MM.1S (cell line): ENCODE measurements around the gene MDFI.

Experiments
- DNase-seq: peaks from one replicate; pipeline ENCODE4 v3.0.0-alpha.2; 2015
- H2AFZ ChIP-seq: fragments of 300-600 bp; sonication (generic); 2 replicates; pipeline ENCODE4 v1.6.0; 2016; ENCODE audit warnings: antibody characterized with exemption, low read length
- H3F3A ChIP-seq: fragments of 300-600 bp; sonication (generic); 2 replicates; pipeline ENCODE4 v1.6.1; 2016; ENCODE audit warnings: mild to moderate bottlenecking, antibody characterized with exemption, low read length, moderate library complexity, mixed read lengths; ENCODE audit not compliant: insufficient read depth
- H3K27ac ChIP-seq: fragments of 300-600 bp; sonication (generic); 2 replicates; pipeline ENCODE4 v1.5.1; 2016; ENCODE audit warnings: mild to moderate bottlenecking, low read length
- H3K27me3 ChIP-seq: fragments of 300-600 bp; sonication (generic); replicated peaks from 2 replicates; pipeline ENCODE4 v1.6.0; 2016; ENCODE audit warnings: low read length; ENCODE audit not compliant: insufficient read depth
- H3K36me3 ChIP-seq: fragments of 300-600 bp; sonication (generic); replicated peaks from 2 replicates; pipeline ENCODE4 v1.6.1; 2016; ENCODE audit warnings: mild to moderate bottlenecking, low read length, mixed read lengths; ENCODE audit not compliant: insufficient read depth
- H3K4me1 ChIP-seq: fragments of 300-600 bp; sonication (generic); 2 replicates; pipeline ENCODE4 v1.6.1; 2016; ENCODE audit warnings: low read length, mixed read lengths
- H3K4me2 ChIP-seq: fragments of 300-600 bp; sonication (generic); 2 replicates; pipeline ENCODE4 v1.6.0; 2016; ENCODE audit warnings: low read depth, low read length
- H3K4me3 ChIP-seq: fragments of 300-600 bp; sonication (generic); 2 replicates; pipeline ENCODE4 v1.5.1; 2016; ENCODE audit warnings: low read length, mixed read lengths
- H3K79me2 ChIP-seq: fragments of 300-600 bp; sonication (generic); 2 replicates; pipeline ENCODE4 v1.6.1; 2016; ENCODE audit warnings: mixed run types, low read length, mixed read lengths
- H3K9ac ChIP-seq: fragments of 300-600 bp; sonication (generic); 2 replicates; pipeline ENCODE4 v1.6.1; 2016; ENCODE audit warnings: low read length, mixed read lengths
- H3K9me2 ChIP-seq: fragments of 300-600 bp; sonication (generic); replicated peaks from 2 replicates; pipeline ENCODE4 v1.6.1; 2016; ENCODE audit warnings: mild to moderate bottlenecking, low read length, mixed read lengths; ENCODE audit not compliant: insufficient read depth
- H3K9me3 ChIP-seq: fragments of 300-600 bp; sonication (generic); replicated peaks from 2 replicates; pipeline ENCODE4 v1.6.1; 2016; ENCODE audit warnings: mild to moderate bottlenecking, low read length, mixed read lengths; ENCODE audit not compliant: insufficient read depth
- H4K20me1 ChIP-seq: fragments of 300-600 bp; sonication (generic); 2 replicates; pipeline ENCODE4 v1.6.1; 2016; ENCODE audit warnings: mild to moderate bottlenecking, low read length, moderate library complexity, mixed read lengths; ENCODE audit not compliant: insufficient read depth
- EZH2 ChIP-seq: fragments of 300-600 bp; sonication (generic); optimal IDR thresholded peaks from 2 replicates; pipeline ENCODE3; 2017; ENCODE audit warnings: low read depth, mild to moderate bottlenecking, antibody characterized with exemption, low read length, mixed read lengths
- EZH2phosphoT487 ChIP-seq: fragments of 300-600 bp; sonication (generic); IDR thresholded peaks from 2 replicates; pipeline ENCODE4 v1.6.1; 2018; ENCODE audit warnings: antibody characterized with exemption, low read length
- TF ChIP-seq, protein P1 (sequence below): fragments of 300-600 bp; sonication (generic); IDR thresholded peaks from 2 replicates; pipeline ENCODE4 v1.5.1; 2016; ENCODE audit warnings: antibody characterized with exemption, low read length, mixed read lengths

The MDFI gene

DNA sequence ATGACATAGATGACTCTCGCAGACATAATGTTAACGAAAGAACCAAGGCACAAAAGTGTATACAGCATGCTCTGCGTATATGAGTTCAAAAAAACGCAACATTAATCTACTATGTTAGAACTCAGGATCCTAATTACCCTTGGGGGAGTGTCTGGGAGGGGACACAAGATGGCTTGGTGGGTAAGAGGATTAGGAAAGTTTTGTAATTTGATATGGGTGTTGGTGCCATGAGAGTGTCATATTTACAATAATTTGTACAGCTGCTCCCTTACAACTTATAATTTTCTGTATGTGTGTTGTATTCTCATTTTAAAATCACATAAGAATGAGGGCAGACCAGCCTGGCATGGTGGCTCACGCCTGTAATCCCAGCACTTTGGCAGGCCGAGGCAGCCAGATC, 58.5 kb downstream of the MDFI start:
- DNase-seq: no peak
- no peak overlapping the region for H2AFZ ChIP-seq
- H3F3A ChIP-seq: no peaks in the 10 kb centered on the region
- H3K27ac ChIP-seq: no peak overlapping the region
- H3K9me2 ChIP-seq: no peaks in the 10 kb centered on the region
- H3K9ac ChIP-seq: no peak overlapping the region
- H3K4me2 ChIP-seq: no peak overlapping the region
- no peaks in the 10 kb centered on the region for H3K27me3 ChIP-seq
- no peaks in the 10 kb centered on the region for H3K9me3 ChIP-seq
- H3K4me1 ChIP-seq: no peaks in the 10 kb centered on the region
- TF ChIP-seq, protein P1, sequence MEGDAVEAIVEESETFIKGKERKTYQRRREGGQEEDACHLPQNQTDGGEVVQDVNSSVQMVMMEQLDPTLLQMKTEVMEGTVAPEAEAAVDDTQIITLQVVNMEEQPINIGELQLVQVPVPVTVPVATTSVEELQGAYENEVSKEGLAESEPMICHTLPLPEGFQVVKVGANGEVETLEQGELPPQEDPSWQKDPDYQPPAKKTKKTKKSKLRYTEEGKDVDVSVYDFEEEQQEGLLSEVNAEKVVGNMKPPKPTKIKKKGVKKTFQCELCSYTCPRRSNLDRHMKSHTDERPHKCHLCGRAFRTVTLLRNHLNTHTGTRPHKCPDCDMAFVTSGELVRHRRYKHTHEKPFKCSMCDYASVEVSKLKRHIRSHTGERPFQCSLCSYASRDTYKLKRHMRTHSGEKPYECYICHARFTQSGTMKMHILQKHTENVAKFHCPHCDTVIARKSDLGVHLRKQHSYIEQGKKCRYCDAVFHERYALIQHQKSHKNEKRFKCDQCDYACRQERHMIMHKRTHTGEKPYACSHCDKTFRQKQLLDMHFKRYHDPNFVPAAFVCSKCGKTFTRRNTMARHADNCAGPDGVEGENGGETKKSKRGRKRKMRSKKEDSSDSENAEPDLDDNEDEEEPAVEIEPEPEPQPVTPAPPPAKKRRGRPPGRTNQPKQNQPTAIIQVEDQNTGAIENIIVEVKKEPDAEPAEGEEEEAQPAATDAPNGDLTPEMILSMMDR: no peak
- no peak for TF ChIP-seq EZH2phosphoT487
- TF ChIP-seq EZH2: no peak
- H3K36me3 ChIP-seq: no peaks in the 10 kb centered on the region
- H3K79me2 ChIP-seq: no peaks in the 10 kb centered on the region
- no peak overlapping the region for H3K4me3 ChIP-seq
- H4K20me1 ChIP-seq: no peaks in the 10 kb centered on the region

DNA sequence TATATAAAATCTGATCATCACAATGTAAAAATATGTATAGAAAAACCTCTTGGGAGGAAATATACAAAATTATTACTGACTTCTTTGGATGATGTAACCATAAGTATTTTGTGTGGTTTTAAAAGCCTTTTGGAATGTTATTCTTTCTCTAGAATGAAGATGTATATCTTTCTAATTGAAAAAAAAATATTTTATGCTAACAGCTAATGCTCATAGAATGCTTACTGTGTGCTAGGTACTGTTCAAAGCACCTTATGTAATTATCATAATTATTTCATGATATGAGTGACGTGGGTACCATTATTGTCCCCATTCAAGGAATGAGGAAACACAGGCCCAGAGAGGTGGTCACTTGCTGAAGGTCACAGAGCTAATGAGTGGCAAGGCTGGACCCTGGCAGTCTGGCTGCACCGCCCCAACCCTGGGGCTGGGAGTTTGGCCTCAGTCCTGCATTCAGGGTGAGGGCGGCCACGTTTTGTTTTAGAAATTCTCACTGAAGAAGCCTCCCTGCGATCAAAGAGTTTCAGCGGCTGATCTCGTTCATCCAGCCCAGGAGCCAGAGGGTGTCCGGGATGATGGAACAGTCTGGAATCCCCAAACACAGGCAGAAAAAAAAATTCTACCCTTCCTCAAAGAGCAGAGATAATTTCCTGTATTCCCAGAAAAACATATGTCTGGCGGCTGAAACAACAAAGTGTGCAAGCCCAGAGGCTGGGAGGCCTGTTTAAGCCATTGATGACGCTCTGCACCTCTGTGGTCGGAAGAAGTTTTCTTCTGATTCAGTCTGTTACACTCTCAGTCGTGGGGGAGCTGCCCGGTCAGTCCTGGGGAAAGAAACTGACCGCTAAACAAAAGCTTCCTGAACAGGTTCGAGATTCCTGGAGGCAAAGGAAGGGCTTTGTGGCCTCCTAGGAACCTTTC, 59.9 kb downstream of the MDFI start:
- H3K79me2 ChIP-seq: no peaks in the 10 kb centered on the region
- no peaks in the 10 kb centered on the region for H3K9me2 ChIP-seq
- no peaks in the 10 kb centered on the region for H3K4me1 ChIP-seq
- no peak overlapping the region for H3K4me3 ChIP-seq
- no peak for DNase-seq
- H3K9me3 ChIP-seq: no peaks in the 10 kb centered on the region
- H4K20me1 ChIP-seq: no peaks in the 10 kb centered on the region
- no peak overlapping the region for H2AFZ ChIP-seq
- no peak overlapping the region for H3K27ac ChIP-seq
- H3K27me3 ChIP-seq: no peaks in the 10 kb centered on the region
- H3K36me3 ChIP-seq: no peaks in the 10 kb centered on the region
- no peaks in the 10 kb centered on the region for H3F3A ChIP-seq
- no peak overlapping the region for H3K9ac ChIP-seq
- no peak overlapping the region for H3K4me2 ChIP-seq
- TF ChIP-seq EZH2phosphoT487 (no peak), EZH2 (no peak)
- TF ChIP-seq, protein P1: no peak

DNA sequence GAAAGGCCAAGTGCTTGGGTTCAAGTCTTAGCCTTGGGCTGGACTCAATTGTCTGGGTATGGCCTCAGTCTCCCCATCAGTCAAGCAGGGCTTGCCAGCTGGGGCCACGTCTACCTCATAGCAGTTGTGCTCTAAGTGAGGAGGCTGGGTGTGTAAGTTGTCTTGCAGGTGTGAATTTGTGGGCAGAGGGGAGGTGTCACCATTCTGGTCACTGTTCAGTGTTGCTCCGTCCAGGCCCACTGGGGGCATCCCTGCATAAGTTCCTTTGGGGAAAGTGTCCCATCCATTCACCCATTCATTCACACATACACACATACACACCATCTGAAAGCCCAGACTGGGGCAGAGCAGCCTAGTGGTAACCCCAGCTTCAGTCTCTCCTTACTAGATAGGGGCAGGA, 60.8 kb downstream of the MDFI start:
- H3K9me3 ChIP-seq: no peaks in the 10 kb centered on the region
- no peaks in the 10 kb centered on the region for H3K4me1 ChIP-seq
- no peak overlapping the region for H2AFZ ChIP-seq
- TF ChIP-seq, protein P1: no peak
- TF ChIP-seq EZH2phosphoT487 (no peak), EZH2 (no peak)
- no peak overlapping the region for H3K9ac ChIP-seq
- no peaks in the 10 kb centered on the region for H3K36me3 ChIP-seq
- H3K9me2 ChIP-seq: no peaks in the 10 kb centered on the region
- no peaks in the 10 kb centered on the region for H4K20me1 ChIP-seq
- no peak overlapping the region for H3K4me3 ChIP-seq
- no peaks in the 10 kb centered on the region for H3F3A ChIP-seq
- no peaks in the 10 kb centered on the region for H3K27me3 ChIP-seq
- H3K4me2 ChIP-seq: no peak overlapping the region
- H3K79me2 ChIP-seq: no peaks in the 10 kb centered on the region
- no peak for DNase-seq
- H3K27ac ChIP-seq: no peak overlapping the region
